ENCODE data around the gene UNC45B. TPM values are rescaled to one million over a fixed set of nuclear protein-coding genes. Genes with fewer than 3 reads are reported as not detected.

UNC45B gene
- total and polyA plus RNA-seq, 2 of the 4 experiments (the other 2 are of a cell fraction) = not detected

- ChIA-PET CTCF (no interaction called here), POLR2A (ENCODE audit: unreplicated experiment) (no interaction called here)
- H3K9me3 ChIP-seq (ENCODE audit: control insufficient read depth, insufficient read depth, low read length) = no peaks in the 10 kb centered on the region
- H2BK15ac ChIP-seq (ENCODE audit: low read depth, low read length) = no peak overlapping the region
- BruUV-seq (replicated peaks) = no TSS peak
- no peak overlapping the region for H4K8ac ChIP-seq (ENCODE audit: low read depth in 2 of 2, low read length in 2 of 2)
- ATAC-seq (ENCODE audit: low read depth) (no peak), DNase-seq (no peak)
- H3K27ac ChIP-seq (ENCODE audit: insufficient read depth, low read length) = no peak overlapping the region
- peaks cover 8% of the 10 kb centered on the region for H3K27me3 ChIP-seq (ENCODE audit: control insufficient read depth, insufficient read depth, low read length)
- H2BK20ac ChIP-seq (ENCODE audit: low read depth, low read length) = no peak overlapping the region
- H3K36me3 ChIP-seq (ENCODE audit: control insufficient read depth, insufficient read depth, low read length) = no peaks in the 10 kb centered on the region
- H4K5ac ChIP-seq (ENCODE audit: low read depth, low read length) = no peak overlapping the region
- dilution Hi-C loops (cut with HindIII; ENCODE audit: low sequenced_read_pairs, unreplicated experiment) = loop anchor here (25.0 kb wide), 1 partner anchor 351 kb away; the partner anchor contains the start of gene SLFN12L
- H3K4ac ChIP-seq (ENCODE audit: low read depth, low read length) = no peak overlapping the region
- H3K4me2 ChIP-seq (ENCODE audit: low read depth, low read length) = no peak overlapping the region
- H2BK5ac ChIP-seq (ENCODE audit: low read depth, low read length, poor library complexity, severe bottlenecking) = no peak overlapping the region
- no CpG with 5 or more reads among the region's 1 CpG for WGBS, 2 experiments (ENCODE audit: extremely low coverage in 2 of 2, insufficient read length in 1 of 2)
- no peak overlapping the region for H3K9ac ChIP-seq (ENCODE audit: low read depth, low read length)
- no peak overlapping the region for H3K4me3 ChIP-seq (ENCODE audit: insufficient read depth, low read depth, low read length)
- H3K4me1 ChIP-seq (ENCODE audit: control insufficient read depth, insufficient read depth, low read length) = no peaks in the 10 kb centered on the region
- H2BK120ac ChIP-seq (ENCODE audit: low read depth, low read length) = no peak overlapping the region
- no peaks in the 10 kb centered on the region for H3K79me1 ChIP-seq (ENCODE audit: low read depth in 1 of 2, low read length in 2 of 2)
- TF ChIP-seq RFX5 (IDR thresholded peaks at IDR 0.05; ENCODE audit: low read depth, low read length) (no peak), NFE2L2 (IDR thresholded peaks at IDR 0.05; ENCODE audit: low read depth, low read length) (no peak), RCOR1 (IDR thresholded peaks at IDR 0.05; ENCODE audit: insufficient replicate concordance, low read length) (no peak), CHD1 (IDR thresholded peaks at IDR 0.05; ENCODE audit: low read depth, low read length) (no peak), CEBPB (IDR thresholded peaks at IDR 0.05; ENCODE audit: low read depth, low read length) (no peak)
- TF ChIP-seq, protein P1, sequence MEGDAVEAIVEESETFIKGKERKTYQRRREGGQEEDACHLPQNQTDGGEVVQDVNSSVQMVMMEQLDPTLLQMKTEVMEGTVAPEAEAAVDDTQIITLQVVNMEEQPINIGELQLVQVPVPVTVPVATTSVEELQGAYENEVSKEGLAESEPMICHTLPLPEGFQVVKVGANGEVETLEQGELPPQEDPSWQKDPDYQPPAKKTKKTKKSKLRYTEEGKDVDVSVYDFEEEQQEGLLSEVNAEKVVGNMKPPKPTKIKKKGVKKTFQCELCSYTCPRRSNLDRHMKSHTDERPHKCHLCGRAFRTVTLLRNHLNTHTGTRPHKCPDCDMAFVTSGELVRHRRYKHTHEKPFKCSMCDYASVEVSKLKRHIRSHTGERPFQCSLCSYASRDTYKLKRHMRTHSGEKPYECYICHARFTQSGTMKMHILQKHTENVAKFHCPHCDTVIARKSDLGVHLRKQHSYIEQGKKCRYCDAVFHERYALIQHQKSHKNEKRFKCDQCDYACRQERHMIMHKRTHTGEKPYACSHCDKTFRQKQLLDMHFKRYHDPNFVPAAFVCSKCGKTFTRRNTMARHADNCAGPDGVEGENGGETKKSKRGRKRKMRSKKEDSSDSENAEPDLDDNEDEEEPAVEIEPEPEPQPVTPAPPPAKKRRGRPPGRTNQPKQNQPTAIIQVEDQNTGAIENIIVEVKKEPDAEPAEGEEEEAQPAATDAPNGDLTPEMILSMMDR (conservative IDR thresholded peaks at IDR 0.05; ENCODE audit: low read depth, low read length) = no peak
- no peak overlapping the region for H3K56ac ChIP-seq (ENCODE audit: extremely low read depth, insufficient read depth, low read length)
- no peak overlapping the region for H3K23ac ChIP-seq (ENCODE audit: low read depth, low read length)
- H2AK5ac ChIP-seq (ENCODE audit: low read depth, low read length) = no peak overlapping the region
- no peaks in the 10 kb centered on the region for H4K20me1 ChIP-seq (ENCODE audit: insufficient read depth, low read length)
- no peak overlapping the region for H3K14ac ChIP-seq (replicated peaks; ENCODE audit: low read depth, low read length)
- in situ Hi-C loops (cut with MboI; ENCODE audit: low sequenced_read_pairs) = no loop called here
- H2AK9ac ChIP-seq (replicated peaks; ENCODE audit: low read depth, low read length, poor library complexity) = no peak overlapping the region
- H3K9me1 ChIP-seq (ENCODE audit: insufficient read depth, low read length) = no peaks in the 10 kb centered on the region
- H3K18ac ChIP-seq (ENCODE audit: low read depth, low read length) = no peak overlapping the region
- H4K91ac ChIP-seq (ENCODE audit: insufficient read depth, low read depth, low read length) = no peak overlapping the region
- intact Hi-C loops (cut with micrococcal nuclease) = no loop called here
- H2AFZ ChIP-seq (replicated peaks; ENCODE audit: low read length, poor library complexity) = no peak overlapping the region
These were observed 38.2 kb downstream of the UNC45B start for GRCh38 chr17:35185849-35186248.

Data from IMR-90 (cell line).